ENCODE data around the gene MCTP2.

- TF ChIP-seq, protein P1, sequence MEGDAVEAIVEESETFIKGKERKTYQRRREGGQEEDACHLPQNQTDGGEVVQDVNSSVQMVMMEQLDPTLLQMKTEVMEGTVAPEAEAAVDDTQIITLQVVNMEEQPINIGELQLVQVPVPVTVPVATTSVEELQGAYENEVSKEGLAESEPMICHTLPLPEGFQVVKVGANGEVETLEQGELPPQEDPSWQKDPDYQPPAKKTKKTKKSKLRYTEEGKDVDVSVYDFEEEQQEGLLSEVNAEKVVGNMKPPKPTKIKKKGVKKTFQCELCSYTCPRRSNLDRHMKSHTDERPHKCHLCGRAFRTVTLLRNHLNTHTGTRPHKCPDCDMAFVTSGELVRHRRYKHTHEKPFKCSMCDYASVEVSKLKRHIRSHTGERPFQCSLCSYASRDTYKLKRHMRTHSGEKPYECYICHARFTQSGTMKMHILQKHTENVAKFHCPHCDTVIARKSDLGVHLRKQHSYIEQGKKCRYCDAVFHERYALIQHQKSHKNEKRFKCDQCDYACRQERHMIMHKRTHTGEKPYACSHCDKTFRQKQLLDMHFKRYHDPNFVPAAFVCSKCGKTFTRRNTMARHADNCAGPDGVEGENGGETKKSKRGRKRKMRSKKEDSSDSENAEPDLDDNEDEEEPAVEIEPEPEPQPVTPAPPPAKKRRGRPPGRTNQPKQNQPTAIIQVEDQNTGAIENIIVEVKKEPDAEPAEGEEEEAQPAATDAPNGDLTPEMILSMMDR (IDR thresholded peaks at IDR 0.05) = no peak
- no peak for TF ChIP-seq POLR2A (IDR thresholded peaks at IDR 0.05)
These were observed 20.9 kb downstream of the MCTP2 start for GRCh38 chr15:94252223-94252766.
